ENCODE data around the gene MCC.

Gene MCC

GRCh38 chr5:113250341-113250953 lies 237.8 kb downstream of the MCC start:
- TF ChIP-seq CTCF (conservative IDR thresholded peaks at IDR 0.05; ENCODE audit: low read length) = no peak
- no peak overlapping the region for H3K4me3 ChIP-seq (ENCODE audit: low read length)
- DNase-seq (ENCODE audit: low read depth) = peak; percentile 79

- TF ChIP-seq CTCF (conservative IDR thresholded peaks at IDR 0.05; ENCODE audit: low read length) = no peak
- H3K4me3 ChIP-seq (ENCODE audit: low read length) = no peak overlapping the region
- DNase-seq (ENCODE audit: low read depth) = no peak
Observed at GRCh38 chr5:113249206-113249605, 239.0 kb downstream of the MCC start.

- no peak for TF ChIP-seq CTCF (conservative IDR thresholded peaks at IDR 0.05; ENCODE audit: low read length)
- DNase-seq (ENCODE audit: low read depth) = peak; percentile 61
- H3K4me3 ChIP-seq (ENCODE audit: low read length) = peak overlapping the region; percentile 36
Observed at GRCh38 chr5:113246361-113246870, 241.8 kb downstream of the MCC start.

- H3K4me3 ChIP-seq (ENCODE audit: low read length) = no peak overlapping the region
- no peak for DNase-seq (ENCODE audit: low read depth)
- TF ChIP-seq CTCF (conservative IDR thresholded peaks at IDR 0.05; ENCODE audit: low read length) = no peak
Observed at GRCh38 chr5:113245427-113246225, 242.6 kb downstream of the MCC start.

- TF ChIP-seq CTCF (conservative IDR thresholded peaks at IDR 0.05; ENCODE audit: low read length) = no peak
- no peak for DNase-seq (ENCODE audit: low read depth)
- no peak overlapping the region for H3K4me3 ChIP-seq (ENCODE audit: low read length)
Observed at GRCh38 chr5:113244966-113245365, 243.3 kb downstream of the MCC start.

- H3K4me3 ChIP-seq (ENCODE audit: low read length) = no peak overlapping the region
- TF ChIP-seq CTCF (conservative IDR thresholded peaks at IDR 0.05; ENCODE audit: low read length) = no peak
Observed at GRCh38 chr5:113243349-113243664, 244.9 kb downstream of the MCC start.

More at GRCh38 chr5:113243349-113243664, 244.9 kb downstream of the MCC start:
- DNase-seq (ENCODE audit: low read depth) = no peak

Data from AG10803 (cell line).